WI38 (cell line): ENCODE measurements around the gene PRUNE1.
A peak's percentile ranks its signal among the peaks of the same experiment; 100 is the strongest.

ENCODE experiments used
- H3K4me3 ChIP-seq: 2 replicates; pipeline ENCODE4 v1.5.1; 2011; ENCODE audit warnings: low read depth, mild to moderate bottlenecking, control low read depth, low read length
- TF ChIP-seq, protein P1 (sequence below): IDR thresholded peaks from 2 replicates; pipeline ENCODE4 v1.5.1; 2012; ENCODE audit warnings: low read depth, mild to moderate bottlenecking, control low read depth, low read length

PRUNE1 gene

GRCh38 chr1:151054971-151055547 lies 46.8 kb downstream of the PRUNE1 start:
- H3K4me3 ChIP-seq: no peak overlapping the region
- TF ChIP-seq, protein P1, sequence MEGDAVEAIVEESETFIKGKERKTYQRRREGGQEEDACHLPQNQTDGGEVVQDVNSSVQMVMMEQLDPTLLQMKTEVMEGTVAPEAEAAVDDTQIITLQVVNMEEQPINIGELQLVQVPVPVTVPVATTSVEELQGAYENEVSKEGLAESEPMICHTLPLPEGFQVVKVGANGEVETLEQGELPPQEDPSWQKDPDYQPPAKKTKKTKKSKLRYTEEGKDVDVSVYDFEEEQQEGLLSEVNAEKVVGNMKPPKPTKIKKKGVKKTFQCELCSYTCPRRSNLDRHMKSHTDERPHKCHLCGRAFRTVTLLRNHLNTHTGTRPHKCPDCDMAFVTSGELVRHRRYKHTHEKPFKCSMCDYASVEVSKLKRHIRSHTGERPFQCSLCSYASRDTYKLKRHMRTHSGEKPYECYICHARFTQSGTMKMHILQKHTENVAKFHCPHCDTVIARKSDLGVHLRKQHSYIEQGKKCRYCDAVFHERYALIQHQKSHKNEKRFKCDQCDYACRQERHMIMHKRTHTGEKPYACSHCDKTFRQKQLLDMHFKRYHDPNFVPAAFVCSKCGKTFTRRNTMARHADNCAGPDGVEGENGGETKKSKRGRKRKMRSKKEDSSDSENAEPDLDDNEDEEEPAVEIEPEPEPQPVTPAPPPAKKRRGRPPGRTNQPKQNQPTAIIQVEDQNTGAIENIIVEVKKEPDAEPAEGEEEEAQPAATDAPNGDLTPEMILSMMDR: no peak

DNA sequence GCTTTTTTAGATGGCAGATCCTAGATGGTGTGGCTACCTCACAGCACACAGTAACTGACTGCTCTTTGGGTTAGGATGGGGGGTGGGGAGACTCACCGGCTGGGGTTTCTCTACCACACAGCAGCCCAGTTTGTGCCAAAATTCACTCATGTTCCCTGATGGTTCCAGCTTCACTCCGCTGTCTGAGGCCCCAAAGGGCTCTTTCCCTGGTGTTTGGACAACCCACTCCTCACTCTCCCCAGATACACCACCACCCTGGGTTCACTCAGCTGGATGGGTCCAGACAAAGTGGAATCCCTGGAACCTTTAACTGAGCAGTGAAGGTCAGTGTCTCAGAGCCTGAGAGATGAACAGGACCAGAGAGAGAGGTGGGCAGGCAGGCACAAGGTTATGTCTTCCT lies 47.3 kb downstream of the PRUNE1 start:
- no peak overlapping the region for H3K4me3 ChIP-seq
- TF ChIP-seq, protein P1: no peak

DNA sequence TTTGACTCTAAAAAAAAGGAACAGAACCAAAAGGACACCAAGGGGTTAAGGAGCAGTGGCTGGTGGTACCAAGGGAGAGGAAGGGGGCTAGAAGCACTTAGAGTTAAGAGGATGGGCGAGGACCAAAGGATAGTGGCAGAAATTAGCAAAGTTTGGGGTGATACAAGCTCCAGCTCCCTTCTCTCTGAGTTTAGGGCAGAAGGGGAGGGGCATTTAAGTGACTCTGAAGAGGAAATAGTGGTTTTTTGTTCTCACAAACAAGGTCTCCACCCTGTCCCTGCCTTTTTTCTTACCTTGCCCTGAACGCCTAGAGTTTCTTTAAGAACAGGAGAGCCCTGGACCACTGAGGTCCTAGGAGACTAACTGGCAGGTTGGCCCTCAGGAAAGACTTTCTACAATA lies 47.9 kb downstream of the PRUNE1 start:
- no peak overlapping the region for H3K4me3 ChIP-seq

GRCh38 chr1:151058692-151059091 lies 50.4 kb downstream of the PRUNE1 start:
- H3K4me3 ChIP-seq: peak overlapping the region; percentile 71
- TF ChIP-seq, protein P1: no peak

More for the DNA sequence above, 47.9 kb downstream of the PRUNE1 start:
- TF ChIP-seq, protein P1: no peak

- peak within 1 kb of the TSS; percentile 71 for H3K4me3 ChIP-seq
- TF ChIP-seq, protein P1: peak; percentile 75
Observed at GRCh38 chr1:151059109-151060006, 51.1 kb downstream of the PRUNE1 start, which contains the start of gene CDC42SE1. Gene CDC42SE1 (minus strand): TSS chr1:151059622. CDS start chr1:151055730, 3,892 bp downstream.

GRCh38 chr1:151060007-151060656 lies 51.9 kb downstream of the PRUNE1 start, which contains the start of gene MLLT11:
Gene MLLT11 (plus strand): TSS chr1:151060397. CDS start chr1:151067225, 6,828 bp downstream.
- TF ChIP-seq, protein P1: no peak
- H3K4me3 ChIP-seq: peak within 1 kb of the TSS; percentile 71
